Measurements from ENCODE around the gene WWOX. TPM values are rescaled to one million over a fixed set of nuclear protein-coding genes. Genes with fewer than 3 reads are reported as not detected.

The WWOX gene
- total RNA-seq, 1 experiment from 2014 or later, result 15.6 TPM

DNA sequence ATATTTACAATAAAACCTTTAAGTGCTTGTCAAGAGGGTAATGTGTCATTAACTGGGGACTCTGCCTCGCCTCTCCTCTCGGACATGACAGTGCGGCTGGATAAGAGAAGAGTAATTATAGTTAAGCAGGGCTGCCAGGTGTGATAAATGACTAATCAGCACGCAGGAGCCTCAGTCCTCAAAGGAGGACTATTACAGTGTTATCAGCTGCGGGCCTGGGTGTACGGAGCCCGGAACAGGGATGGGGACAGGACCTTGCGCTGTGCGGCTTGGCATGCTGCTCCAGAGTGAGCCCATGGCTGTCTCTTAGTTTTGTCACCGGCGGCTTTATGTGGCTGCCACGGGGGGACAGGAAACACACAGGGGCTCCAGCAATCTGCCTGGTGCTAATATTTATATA lies 893.9 kb downstream of the WWOX start:
- no peak overlapping the region for H2BK15ac ChIP-seq (ENCODE audit: low read depth, low read length)
- H3K79me1 ChIP-seq (ENCODE audit: insufficient read depth, low read depth, low read length, poor library complexity, severe bottlenecking), result no peaks in the 10 kb centered on the region
- no peak for DNase-seq
- H3K79me2 ChIP-seq (ENCODE audit: insufficient read depth, low read length), result no peaks in the 10 kb centered on the region
- H2BK120ac ChIP-seq (ENCODE audit: low read depth, low read length, poor library complexity, severe bottlenecking), result no peak overlapping the region
- no peak overlapping the region for H2BK12ac ChIP-seq (ENCODE audit: insufficient read length, low read depth, low read length)
- H3K23ac ChIP-seq (ENCODE audit: insufficient read length, low read depth, low read length), result no peak overlapping the region
- H3T11ph ChIP-seq (ENCODE audit: low read length), result no peak overlapping the region
- no peak overlapping the region for H4K8ac ChIP-seq (replicated peaks; ENCODE audit: insufficient read length, low read depth, low read length)
- no peak overlapping the region for H2BK5ac ChIP-seq (ENCODE audit: insufficient read length, low read length)
- no peak overlapping the region for H3K27ac ChIP-seq (ENCODE audit: insufficient read length, low read depth, low read length)
- H3K23me2 ChIP-seq (ENCODE audit: insufficient read length, low read depth, low read length, poor library complexity, severe bottlenecking), result no peaks in the 10 kb centered on the region
- no peaks in the 10 kb centered on the region for H3K9me3 Mint-ChIP-seq
- no peak overlapping the region for H2AFZ ChIP-seq (ENCODE audit: low read length)
- H3K56ac ChIP-seq (ENCODE audit: insufficient read length, low read depth, low read length), result no peak overlapping the region
- no peak overlapping the region for H2AK5ac ChIP-seq (ENCODE audit: insufficient read length, low read length)
- H3K27me3 ChIP-seq (ENCODE audit: insufficient read depth, low read length), result no peaks in the 10 kb centered on the region
- no peak overlapping the region for H4K91ac ChIP-seq (ENCODE audit: insufficient read length, low read depth, low read length)
- no peak overlapping the region for H3K4me3 Mint-ChIP-seq
- H4K20me1 ChIP-seq (ENCODE audit: control insufficient read depth, insufficient read depth, insufficient read length), result no peaks in the 10 kb centered on the region
- WGBS (ENCODE audit: extremely low coverage, insufficient read length, low lambda C conversion rate), result no CpG with 5 or more reads among the region's 12 CpGs
- H3K18ac ChIP-seq (ENCODE audit: insufficient read length, low read depth, low read length), result no peak overlapping the region
- H3K4me1 ChIP-seq (ENCODE audit: insufficient read depth, low read length), result peaks cover 5% of the 10 kb centered on the region; the same call in 1 of the 2 replicates
- TF ChIP-seq, protein P1, sequence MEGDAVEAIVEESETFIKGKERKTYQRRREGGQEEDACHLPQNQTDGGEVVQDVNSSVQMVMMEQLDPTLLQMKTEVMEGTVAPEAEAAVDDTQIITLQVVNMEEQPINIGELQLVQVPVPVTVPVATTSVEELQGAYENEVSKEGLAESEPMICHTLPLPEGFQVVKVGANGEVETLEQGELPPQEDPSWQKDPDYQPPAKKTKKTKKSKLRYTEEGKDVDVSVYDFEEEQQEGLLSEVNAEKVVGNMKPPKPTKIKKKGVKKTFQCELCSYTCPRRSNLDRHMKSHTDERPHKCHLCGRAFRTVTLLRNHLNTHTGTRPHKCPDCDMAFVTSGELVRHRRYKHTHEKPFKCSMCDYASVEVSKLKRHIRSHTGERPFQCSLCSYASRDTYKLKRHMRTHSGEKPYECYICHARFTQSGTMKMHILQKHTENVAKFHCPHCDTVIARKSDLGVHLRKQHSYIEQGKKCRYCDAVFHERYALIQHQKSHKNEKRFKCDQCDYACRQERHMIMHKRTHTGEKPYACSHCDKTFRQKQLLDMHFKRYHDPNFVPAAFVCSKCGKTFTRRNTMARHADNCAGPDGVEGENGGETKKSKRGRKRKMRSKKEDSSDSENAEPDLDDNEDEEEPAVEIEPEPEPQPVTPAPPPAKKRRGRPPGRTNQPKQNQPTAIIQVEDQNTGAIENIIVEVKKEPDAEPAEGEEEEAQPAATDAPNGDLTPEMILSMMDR (conservative IDR thresholded peaks at IDR 0.05), result no peak
- H3K9me3 ChIP-seq (ENCODE audit: control insufficient read depth, low read depth, low read length), result no peaks in the 10 kb centered on the region
- H3K27me3 Mint-ChIP-seq (ENCODE audit: low read depth), result peaks cover 2% of the 10 kb centered on the region; the same call in 1 of the 2 replicates
- H3K4ac ChIP-seq (ENCODE audit: low read depth, low read length), result no peak overlapping the region
- H3K27ac Mint-ChIP-seq, result no peak overlapping the region
- H3K14ac ChIP-seq (ENCODE audit: insufficient read depth, low read length), result no peak overlapping the region
- H3K9ac ChIP-seq (ENCODE audit: extremely low read depth, insufficient read length, low read length), result no peak overlapping the region
- no peak overlapping the region for H4K5ac ChIP-seq (ENCODE audit: insufficient read length, low read depth, low read length)
- peaks cover 31 to 38% of the 10 kb centered on the region in 2 experiments for H3K4me1 Mint-ChIP-seq
- H3K4me2 ChIP-seq (ENCODE audit: insufficient read depth, insufficient read length, low read length), result no peak overlapping the region
- H3K36me3 Mint-ChIP-seq (ENCODE audit: insufficient read depth in 1 of 3, low read depth in 3 of 3), result no peaks in the 10 kb centered on the region
- no peak overlapping the region for H2BK20ac ChIP-seq (ENCODE audit: low read depth, low read length, poor library complexity, severe bottlenecking)
